Suprapubic skin (tissue), 4 donors: ENCODE data around the gene PTPRN2.

Source experiments
- CTCF ChIP-seq, 2 donors: fragments of 200-600 bp in 1 of 2; fragments of 450-650 bp in 1 of 2; sonication (generic) in 1 of 2; IDR thresholded peaks; one replicate each; pipeline ENCODE4 v1.5.1; 2016 to 2019; ENCODE audit warnings: antibody characterized with exemption in 2 of 2, mild to moderate bottlenecking in 1 of 2, moderate library complexity in 1 of 2
- POLR2A ChIP-seq, 2 donors: fragments of 450-650 bp; IDR thresholded peaks; one replicate each; pipeline ENCODE4 v1.6.1; 2017; ENCODE audit warnings: antibody characterized with exemption in 2 of 2, mild to moderate bottlenecking in 2 of 2, moderate library complexity in 2 of 2
- POLR2AphosphoS5 ChIP-seq, 3 donors: sonication (generic); formaldehyde crosslinking; IDR thresholded peaks; one replicate each; pipeline ENCODE4 v1.6.1; 2017; ENCODE audit warnings: antibody characterized with exemption in 3 of 3

DNA sequence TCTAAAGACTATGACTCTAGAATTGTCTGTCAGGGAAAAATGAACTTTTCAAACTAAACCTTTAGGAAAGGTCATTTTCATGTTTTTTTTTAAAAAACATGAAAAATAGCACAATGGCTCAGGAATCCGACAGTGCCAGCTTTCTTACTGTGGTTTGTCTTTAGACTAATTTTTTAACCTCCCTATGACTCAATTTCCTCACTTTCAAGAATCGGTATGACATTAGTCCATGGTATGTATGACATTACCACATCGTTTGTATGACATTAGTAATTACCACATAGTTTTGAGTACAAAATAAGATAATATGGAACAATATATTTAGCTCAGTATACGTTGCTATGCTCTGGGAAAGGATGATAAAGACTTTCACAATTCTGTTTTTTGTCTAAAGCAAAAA lies 383.2 kb downstream of the PTPRN2 start:
- TF ChIP-seq POLR2A (IDR thresholded peaks at IDR 0.05): no peak
- TF ChIP-seq CTCF (IDR thresholded peaks at IDR 0.05): no peak
- TF ChIP-seq POLR2AphosphoS5 (IDR thresholded peaks at IDR 0.05): no peak
